ENCODE data around the gene BBOX1.
"Not testable (repeated sequence)": the region's sequence is repeated elsewhere in the genome, so short reads cannot be mapped to it uniquely, and the experiment has no call there.

Gene BBOX1

DNA sequence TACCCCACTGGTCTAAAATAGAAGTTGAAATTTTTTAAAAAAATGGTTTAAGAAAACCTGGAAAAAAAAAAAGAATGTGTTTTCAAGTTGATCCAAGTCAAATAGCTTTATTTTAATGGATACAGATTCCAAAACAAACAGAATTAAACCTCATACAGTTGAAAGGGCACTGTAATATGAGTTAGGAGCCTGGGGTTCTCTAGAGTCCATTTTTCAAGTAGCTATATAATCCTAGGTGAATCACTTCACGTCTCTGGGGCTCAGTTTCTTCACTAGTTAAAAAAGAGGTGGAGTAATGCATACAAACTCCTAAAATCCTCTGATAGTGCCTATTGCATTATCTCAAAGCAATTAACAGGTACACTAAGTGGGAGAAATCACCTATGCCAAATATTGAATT lies 132.9 kb downstream of the BBOX1 start:
- DNase-seq (ENCODE audit: low read depth) = no peak
- H3K4me3 ChIP-seq (ENCODE audit: low read depth, low read length) = no peak overlapping the region
- TF ChIP-seq, protein P1, sequence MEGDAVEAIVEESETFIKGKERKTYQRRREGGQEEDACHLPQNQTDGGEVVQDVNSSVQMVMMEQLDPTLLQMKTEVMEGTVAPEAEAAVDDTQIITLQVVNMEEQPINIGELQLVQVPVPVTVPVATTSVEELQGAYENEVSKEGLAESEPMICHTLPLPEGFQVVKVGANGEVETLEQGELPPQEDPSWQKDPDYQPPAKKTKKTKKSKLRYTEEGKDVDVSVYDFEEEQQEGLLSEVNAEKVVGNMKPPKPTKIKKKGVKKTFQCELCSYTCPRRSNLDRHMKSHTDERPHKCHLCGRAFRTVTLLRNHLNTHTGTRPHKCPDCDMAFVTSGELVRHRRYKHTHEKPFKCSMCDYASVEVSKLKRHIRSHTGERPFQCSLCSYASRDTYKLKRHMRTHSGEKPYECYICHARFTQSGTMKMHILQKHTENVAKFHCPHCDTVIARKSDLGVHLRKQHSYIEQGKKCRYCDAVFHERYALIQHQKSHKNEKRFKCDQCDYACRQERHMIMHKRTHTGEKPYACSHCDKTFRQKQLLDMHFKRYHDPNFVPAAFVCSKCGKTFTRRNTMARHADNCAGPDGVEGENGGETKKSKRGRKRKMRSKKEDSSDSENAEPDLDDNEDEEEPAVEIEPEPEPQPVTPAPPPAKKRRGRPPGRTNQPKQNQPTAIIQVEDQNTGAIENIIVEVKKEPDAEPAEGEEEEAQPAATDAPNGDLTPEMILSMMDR (IDR thresholded peaks at IDR 0.05; ENCODE audit: control insufficient read depth, extremely low read depth, insufficient read depth) = no peak

DNA sequence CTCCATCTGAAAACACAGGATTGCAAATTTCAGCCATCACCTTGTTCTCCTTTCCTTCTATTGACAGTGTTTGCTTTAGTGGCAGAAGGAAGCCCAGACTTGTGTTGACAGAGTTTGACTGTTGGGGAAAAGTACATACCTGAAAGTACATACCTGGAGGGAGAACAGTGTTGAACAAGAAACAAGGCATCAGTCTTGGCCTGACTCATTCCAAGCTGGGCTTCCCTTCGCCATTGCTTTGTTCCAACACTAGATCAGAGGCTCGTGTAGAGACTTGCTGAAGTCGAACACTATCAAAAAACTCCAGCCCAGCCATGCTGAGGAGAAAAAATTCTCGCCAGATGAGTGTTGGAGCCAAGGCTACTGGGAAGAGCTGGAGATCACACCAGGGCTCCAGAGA lies 133.4 kb downstream of the BBOX1 start:
- TF ChIP-seq, protein P1 (IDR thresholded peaks at IDR 0.05; ENCODE audit: control insufficient read depth, extremely low read depth, insufficient read depth) = no peak
- peak; percentile 90 for DNase-seq (ENCODE audit: low read depth)
- H3K4me3 ChIP-seq (ENCODE audit: low read depth, low read length) = no peak overlapping the region

DNA sequence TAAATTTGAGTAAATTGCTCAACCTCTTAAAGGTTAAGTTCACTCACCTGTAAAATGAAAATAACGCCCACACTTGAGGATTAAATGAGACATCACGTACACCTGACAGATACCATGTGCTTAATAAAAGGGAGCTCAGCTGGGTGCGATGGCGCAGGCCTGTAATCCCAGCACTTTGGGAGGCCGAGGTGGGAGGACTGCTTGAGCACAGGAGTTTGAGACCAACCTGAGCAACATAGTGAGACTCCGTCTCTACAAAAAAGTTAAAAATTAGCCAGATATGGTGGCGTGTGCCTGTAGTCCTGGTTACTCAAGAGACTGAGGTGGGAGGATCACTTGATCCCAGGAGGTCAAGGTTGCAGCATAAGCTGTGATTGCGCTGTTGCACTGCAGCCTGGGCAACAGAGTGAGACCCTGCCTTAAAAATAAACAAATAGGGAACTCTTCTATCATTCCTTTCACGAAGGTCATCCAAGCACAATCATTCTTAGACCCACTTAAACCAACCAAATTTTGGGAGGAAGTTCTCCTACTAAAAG lies 134.1 kb downstream of the BBOX1 start:
- no peak overlapping the region for H3K4me3 ChIP-seq (ENCODE audit: low read depth, low read length)
- TF ChIP-seq, protein P1 (IDR thresholded peaks at IDR 0.05; ENCODE audit: control insufficient read depth, extremely low read depth, insufficient read depth) = no peak
- no peak for DNase-seq (ENCODE audit: low read depth)

DNA sequence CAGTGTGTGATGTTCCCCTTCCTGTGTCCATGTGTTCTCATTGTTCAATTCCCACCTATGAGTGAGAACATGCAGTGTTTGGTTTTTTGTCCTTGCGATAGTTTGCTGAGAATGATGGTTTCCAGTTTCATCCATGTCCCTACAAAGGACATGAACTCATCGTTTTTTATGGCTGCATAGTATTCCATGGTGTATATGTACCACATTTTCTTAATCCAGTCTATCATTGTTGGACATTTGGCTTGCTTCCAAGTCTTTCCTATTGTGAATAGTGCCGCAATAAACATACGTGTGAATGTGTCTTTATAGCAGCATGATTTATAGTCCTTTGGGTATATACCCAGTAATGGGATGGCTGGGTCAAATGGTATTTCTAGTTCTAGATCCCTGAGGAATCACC lies 134.9 kb downstream of the BBOX1 start:
- H3K4me3 ChIP-seq (ENCODE audit: low read depth, low read length); DNase-seq (ENCODE audit: low read depth): not testable (repeated sequence)
